HTR-8/SVneo (cell line): Measurements from ENCODE around the gene ZNF831.

ENCODE experiments used
- DNase-seq: peaks from one replicate; pipeline ENCODE4 v3.0.0; 2011; ENCODE audit warnings: low spot score, mixed read lengths; ENCODE audit not compliant: insufficient read length
- FAIRE-seq: peaks from 2 replicates; lab custom pipeline; 2011; peaks lifted over from hg19 to GRCh38; lab: Jason Lieb, UNC

Gene ZNF831

GRCh38 chr20:59138114-59138748 is 25.4 kb upstream of the ZNF831 start:
- FAIRE-seq (peak; percentile 79), DNase-seq (no peak)

- no peak for DNase-seq
- FAIRE-seq: no peak
Measured at GRCh38 chr20:59139998-59140397, 23.6 kb upstream of the ZNF831 start.

- DNase-seq: peak; percentile 48
- FAIRE-seq: peak; percentile 86
Measured at GRCh38 chr20:59141818-59142581, 21.6 kb upstream of the ZNF831 start.

- no peak for DNase-seq
- no peak for FAIRE-seq
Measured at GRCh38 chr20:59143326-59143725, 20.3 kb upstream of the ZNF831 start.

- DNase-seq: no peak
Measured at GRCh38 chr20:59144179-59144830, 19.3 kb upstream of the ZNF831 start.

GRCh38 chr20:59144831-59145196 is 18.8 kb upstream of the ZNF831 start:
- no peak for FAIRE-seq
- no peak for DNase-seq

More at GRCh38 chr20:59144179-59144830, 19.3 kb upstream of the ZNF831 start:
- peak; percentile 60 for FAIRE-seq

GRCh38 chr20:59145247-59145923 is 18.2 kb upstream of the ZNF831 start:
- DNase-seq: no peak

GRCh38 chr20:59145924-59146779 is 17.5 kb upstream of the ZNF831 start:
- FAIRE-seq: peak; percentile 70
- DNase-seq: no peak

More at GRCh38 chr20:59145247-59145923, 18.2 kb upstream of the ZNF831 start:
- FAIRE-seq: peak; percentile 92

- DNase-seq (no peak), FAIRE-seq (no peak)
Measured at GRCh38 chr20:59146780-59147565, 16.6 kb upstream of the ZNF831 start.

GRCh38 chr20:59147586-59147985 is 16.0 kb upstream of the ZNF831 start:
- FAIRE-seq: no peak
- DNase-seq: no peak

GRCh38 chr20:59148701-59149493 is 14.7 kb upstream of the ZNF831 start:
- no peak for FAIRE-seq
- DNase-seq: no peak

- DNase-seq: no peak
- FAIRE-seq: peak; percentile 76
Measured at GRCh38 chr20:59149678-59150504, 13.7 kb upstream of the ZNF831 start.

- FAIRE-seq: peak; percentile 67
- no peak for DNase-seq
Measured at GRCh38 chr20:59150821-59151251, 12.8 kb upstream of the ZNF831 start.

- no peak for FAIRE-seq
- DNase-seq: no peak
Measured at GRCh38 chr20:59151391-59151790, 12.2 kb upstream of the ZNF831 start.

- FAIRE-seq (no peak), DNase-seq (no peak)
Measured at GRCh38 chr20:59151820-59152219, 11.8 kb upstream of the ZNF831 start.

GRCh38 chr20:59152559-59153354 is 10.9 kb upstream of the ZNF831 start:
- FAIRE-seq (peak; percentile 70), DNase-seq (no peak)

- FAIRE-seq (peak; percentile 82), DNase-seq (no peak)
Measured at GRCh38 chr20:59153355-59153681, 10.3 kb upstream of the ZNF831 start.
